ENCODE data around the gene TPPP2.

- TF ChIP-seq CTCF (IDR thresholded peaks at IDR 0.05) (no peak), POLR2A (IDR thresholded peaks at IDR 0.05) (no peak), POLR2AphosphoS5 (IDR thresholded peaks at IDR 0.05) (no peak)
These were observed 51.6 kb downstream of the TPPP2 start for GRCh38 chr14:21081521-21082142.
